ENCODE measurements around the gene INSC. TPM values are rescaled to one million over a fixed set of nuclear protein-coding genes. Genes with fewer than 3 reads are reported as not detected.

INSC gene
- total and polyA plus RNA-seq, 2 of the 8 experiments (the other 6 are each of a cell fraction or from before 2014, with no cell fraction given), result 0.58 to 0.59 TPM

GRCh38 chr11:15117751-15118150 is 3.0 kb downstream of the INSC start (continued):
- TF ChIP-seq CHD7 (IDR thresholded peaks at IDR 0.05; ENCODE audit: insufficient replicate concordance, low read length), result no peak
